ENCODE data around the gene SGSH.

Gene SGSH

DNA sequence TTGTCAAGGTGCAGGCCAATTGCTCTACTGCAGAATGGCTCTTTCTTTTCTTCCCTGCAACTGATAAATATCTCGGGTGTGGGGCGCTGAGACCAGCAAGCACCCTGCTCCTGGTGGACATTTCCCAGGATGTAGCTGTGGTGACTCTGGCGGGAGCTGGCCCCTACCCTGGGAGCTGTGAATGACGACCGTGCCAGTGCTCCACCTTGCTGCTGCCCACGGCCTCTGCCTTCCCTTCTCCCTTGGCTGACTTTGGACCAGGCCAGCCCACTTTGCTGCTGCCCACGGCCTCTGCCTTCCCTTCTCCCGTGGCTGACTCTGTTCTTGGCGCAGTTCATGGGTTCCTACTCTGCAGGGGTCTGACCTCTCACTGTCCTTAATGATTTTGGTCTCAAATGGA, 34.2 kb downstream of the SGSH start:
- DNase-seq (ENCODE audit: low read depth): no peak
- no peak overlapping the region for H3K4me3 ChIP-seq (replicated peaks; ENCODE audit: low read depth, low read length)
- TF ChIP-seq, protein P1, sequence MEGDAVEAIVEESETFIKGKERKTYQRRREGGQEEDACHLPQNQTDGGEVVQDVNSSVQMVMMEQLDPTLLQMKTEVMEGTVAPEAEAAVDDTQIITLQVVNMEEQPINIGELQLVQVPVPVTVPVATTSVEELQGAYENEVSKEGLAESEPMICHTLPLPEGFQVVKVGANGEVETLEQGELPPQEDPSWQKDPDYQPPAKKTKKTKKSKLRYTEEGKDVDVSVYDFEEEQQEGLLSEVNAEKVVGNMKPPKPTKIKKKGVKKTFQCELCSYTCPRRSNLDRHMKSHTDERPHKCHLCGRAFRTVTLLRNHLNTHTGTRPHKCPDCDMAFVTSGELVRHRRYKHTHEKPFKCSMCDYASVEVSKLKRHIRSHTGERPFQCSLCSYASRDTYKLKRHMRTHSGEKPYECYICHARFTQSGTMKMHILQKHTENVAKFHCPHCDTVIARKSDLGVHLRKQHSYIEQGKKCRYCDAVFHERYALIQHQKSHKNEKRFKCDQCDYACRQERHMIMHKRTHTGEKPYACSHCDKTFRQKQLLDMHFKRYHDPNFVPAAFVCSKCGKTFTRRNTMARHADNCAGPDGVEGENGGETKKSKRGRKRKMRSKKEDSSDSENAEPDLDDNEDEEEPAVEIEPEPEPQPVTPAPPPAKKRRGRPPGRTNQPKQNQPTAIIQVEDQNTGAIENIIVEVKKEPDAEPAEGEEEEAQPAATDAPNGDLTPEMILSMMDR (IDR thresholded peaks at IDR 0.05; ENCODE audit: low read length, missing control alignments): no peak

DNA sequence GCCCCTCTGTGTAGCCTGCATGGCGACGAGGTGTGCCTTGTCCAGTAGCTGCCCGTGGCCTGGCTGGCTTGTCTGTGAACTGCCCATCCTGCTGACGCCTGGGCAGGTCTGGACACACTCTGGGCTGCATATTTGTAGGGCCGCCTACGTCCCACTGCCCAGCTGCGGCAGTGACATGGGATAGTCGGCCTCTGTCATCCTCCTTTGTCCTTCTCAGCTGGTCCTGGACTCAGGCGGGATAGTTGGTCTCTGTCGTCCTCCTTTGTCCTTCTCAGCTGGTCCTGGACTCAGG, 35.8 kb downstream of the SGSH start:
- DNase-seq (ENCODE audit: low read depth): no peak
- H3K4me3 ChIP-seq (replicated peaks; ENCODE audit: low read depth, low read length): no peak overlapping the region
- TF ChIP-seq, protein P1 (IDR thresholded peaks at IDR 0.05; ENCODE audit: low read length, missing control alignments): no peak

DNA sequence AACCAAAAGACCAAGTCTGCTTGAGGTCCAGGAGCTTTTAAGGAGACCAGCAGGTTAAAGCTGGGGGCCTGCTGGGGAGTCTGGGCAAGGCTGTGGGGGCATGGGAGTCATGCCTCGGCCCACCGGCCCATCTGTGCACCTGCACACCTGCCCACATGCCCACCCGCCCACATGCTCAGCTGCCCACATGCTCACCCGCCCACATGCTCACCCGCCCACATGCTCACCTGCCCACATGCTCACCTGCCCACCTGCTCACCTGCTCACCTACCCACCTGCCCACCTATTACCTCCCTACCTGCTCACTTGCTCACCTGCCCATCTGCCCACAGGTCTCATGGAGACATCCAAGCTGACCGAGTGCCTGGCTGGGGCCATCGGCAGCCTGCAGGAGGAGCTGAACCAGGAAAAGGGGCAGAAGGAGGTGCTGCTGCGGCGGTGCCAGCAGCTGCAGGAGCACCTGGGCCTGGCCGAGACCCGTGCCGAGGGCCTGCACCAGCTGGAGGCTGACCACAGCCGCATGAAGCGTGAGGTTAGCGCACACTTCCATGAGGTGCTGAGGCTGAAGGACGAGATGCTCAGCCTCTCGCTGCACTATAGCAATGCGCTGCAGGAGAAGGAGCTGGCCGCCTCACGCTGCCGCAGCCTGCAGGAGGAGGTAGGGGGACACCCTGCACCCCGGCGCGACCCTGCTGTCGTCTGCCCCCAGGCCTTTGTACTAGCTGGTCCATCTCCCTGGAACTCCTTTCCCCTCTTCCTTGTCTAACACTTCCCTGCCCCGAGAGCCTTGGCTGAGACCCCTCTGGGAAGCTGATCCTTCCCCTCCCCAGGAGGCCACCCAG, 36.3 kb downstream of the SGSH start:
- DNase-seq (ENCODE audit: low read depth): no peak
- no peak overlapping the region for H3K4me3 ChIP-seq (replicated peaks; ENCODE audit: low read depth, low read length)
- TF ChIP-seq, protein P1 (IDR thresholded peaks at IDR 0.05; ENCODE audit: low read length, missing control alignments): no peak

DNA sequence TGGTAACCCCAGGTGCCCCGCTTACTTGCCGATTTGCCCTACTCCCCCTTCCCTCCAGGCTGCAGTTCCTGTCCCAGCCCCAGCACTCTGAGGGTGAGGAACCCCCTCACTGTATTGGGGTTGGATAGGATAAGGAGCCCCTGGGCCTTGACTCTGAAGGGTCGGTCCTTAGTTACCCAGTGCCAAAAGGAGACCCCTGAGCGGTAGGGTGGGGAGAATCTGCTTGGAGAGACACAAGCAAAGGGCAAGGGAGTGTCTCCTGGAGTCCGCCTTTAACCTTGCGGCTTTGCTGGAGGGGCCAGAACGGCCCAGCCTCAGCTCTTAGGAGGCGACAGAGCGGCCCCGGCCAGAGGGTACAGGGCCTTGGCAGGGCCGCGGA, 37.3 kb downstream of the SGSH start:
- H3K4me3 ChIP-seq (replicated peaks; ENCODE audit: low read depth, low read length): no peak overlapping the region
- no peak for DNase-seq (ENCODE audit: low read depth)
- TF ChIP-seq, protein P1 (IDR thresholded peaks at IDR 0.05; ENCODE audit: low read length, missing control alignments): no peak

DNA sequence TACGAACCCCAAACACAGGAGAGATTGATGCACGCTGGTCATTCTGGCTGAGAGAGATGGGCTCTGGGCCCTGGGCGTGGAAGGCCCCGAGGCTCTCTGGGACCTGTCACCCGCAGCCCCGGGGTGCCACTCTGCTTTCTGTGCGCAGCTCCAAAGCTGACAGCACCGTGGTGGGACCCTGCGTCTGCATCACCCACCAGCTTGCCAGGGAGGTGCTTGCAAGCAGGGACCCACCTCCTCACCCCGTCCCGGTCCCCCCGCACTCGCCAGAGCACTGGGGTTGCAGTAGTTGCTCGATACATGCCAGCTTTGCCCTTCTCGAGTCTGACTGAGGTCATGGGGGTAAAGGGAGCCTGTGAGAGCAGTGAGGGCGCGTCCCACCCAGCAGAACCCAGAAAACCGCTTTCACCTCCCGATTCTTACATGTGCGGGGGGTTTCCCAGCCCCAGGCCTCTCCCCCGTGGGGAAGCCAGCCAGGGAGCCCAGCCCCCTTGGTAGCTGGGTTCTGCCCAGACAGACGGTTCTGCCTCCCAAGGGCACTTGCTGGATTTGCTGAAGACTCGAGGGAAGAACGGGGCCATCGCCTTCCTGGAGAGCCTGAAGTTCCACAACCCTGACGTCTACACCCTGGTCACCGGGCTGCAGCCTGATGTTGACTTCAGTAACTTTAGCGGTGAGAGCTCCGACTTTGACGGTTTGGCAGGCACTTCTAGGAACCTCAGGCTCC, 37.9 kb downstream of the SGSH start:
- H3K4me3 ChIP-seq (replicated peaks; ENCODE audit: low read depth, low read length): no peak overlapping the region
- TF ChIP-seq, protein P1 (IDR thresholded peaks at IDR 0.05; ENCODE audit: low read length, missing control alignments): no peak
- no peak for DNase-seq (ENCODE audit: low read depth)

DNA sequence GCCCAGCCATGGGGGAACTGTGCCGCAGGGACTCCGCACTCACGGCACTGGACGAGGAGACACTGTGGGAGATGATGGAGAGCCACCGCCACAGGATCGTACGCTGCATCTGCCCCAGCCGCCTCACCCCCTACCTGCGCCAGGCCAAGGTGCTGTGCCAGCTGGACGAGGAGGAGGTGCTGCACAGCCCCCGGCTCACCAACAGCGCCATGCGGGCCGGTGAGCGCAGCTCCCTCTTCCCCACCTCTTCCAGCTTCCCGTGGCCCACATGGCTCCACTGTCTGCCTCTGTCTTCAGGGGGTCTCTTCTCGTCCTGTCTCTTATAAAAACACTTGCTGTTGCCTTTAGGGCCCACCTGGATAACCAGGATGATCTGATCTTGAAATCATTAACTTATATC, 38.7 kb downstream of the SGSH start:
- TF ChIP-seq, protein P1 (IDR thresholded peaks at IDR 0.05; ENCODE audit: low read length, missing control alignments): no peak
- DNase-seq (ENCODE audit: low read depth): no peak

More for the DNA sequence above, 38.7 kb downstream of the SGSH start:
- no peak overlapping the region for H3K4me3 ChIP-seq (replicated peaks; ENCODE audit: low read depth, low read length)

Measured in fibroblast of pulmonary artery (primary cell).